ENCODE results near the gene PFDN2. TPM values are rescaled to one million over a fixed set of nuclear protein-coding genes. Genes with fewer than 3 reads are reported as not detected.

Gene PFDN2
- total and polyA plus RNA-seq, 10 of the 15 experiments (the other 5 are each of a cell fraction or from before 2014, with no cell fraction given), result 30.0 to 141 (median 80.5) TPM

DNA sequence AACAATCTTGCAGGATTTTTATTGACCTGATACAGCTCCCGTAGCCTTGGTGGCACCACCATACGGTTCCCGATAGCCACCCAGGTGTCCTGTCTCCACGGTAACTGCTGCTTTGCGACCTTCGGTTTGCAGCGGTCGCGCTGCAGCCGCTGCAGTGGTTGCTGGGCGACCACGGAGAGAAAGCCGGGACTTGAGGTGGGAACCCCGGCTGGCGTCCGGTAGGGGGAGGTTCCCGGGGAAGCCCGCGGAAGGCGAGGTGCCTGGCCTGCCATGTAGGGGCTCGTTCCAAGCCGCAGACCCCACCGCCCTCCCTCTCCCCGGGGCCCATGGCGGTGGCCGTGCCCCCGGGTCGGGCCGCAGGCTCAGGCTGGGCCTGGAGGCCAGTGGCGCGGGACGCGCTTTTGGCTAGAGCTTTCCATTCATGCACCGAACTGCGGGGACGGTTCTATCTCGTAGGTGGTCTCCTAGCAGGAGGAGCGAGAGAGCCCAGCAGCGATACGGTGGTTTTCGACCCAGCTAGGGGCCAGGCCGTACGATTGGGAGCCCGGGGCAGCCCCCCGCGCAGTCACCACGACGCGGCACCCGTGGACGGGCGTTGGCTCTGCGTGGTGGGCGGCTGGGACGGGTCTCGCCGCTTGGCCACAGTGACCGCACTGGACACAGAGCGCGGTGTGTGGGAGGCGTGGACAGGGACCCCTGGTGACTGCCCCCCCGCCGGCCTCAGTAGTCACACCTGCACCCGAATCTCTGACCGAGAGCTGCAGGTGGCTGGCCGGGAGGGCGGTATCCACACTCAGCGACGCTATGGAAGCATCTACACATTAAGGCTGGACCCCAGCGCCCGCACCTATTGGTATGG lies 19.4 kb downstream of the PFDN2 start, which contains the start of gene KLHDC9 (continued):
- TF ChIP-seq, protein P1, sequence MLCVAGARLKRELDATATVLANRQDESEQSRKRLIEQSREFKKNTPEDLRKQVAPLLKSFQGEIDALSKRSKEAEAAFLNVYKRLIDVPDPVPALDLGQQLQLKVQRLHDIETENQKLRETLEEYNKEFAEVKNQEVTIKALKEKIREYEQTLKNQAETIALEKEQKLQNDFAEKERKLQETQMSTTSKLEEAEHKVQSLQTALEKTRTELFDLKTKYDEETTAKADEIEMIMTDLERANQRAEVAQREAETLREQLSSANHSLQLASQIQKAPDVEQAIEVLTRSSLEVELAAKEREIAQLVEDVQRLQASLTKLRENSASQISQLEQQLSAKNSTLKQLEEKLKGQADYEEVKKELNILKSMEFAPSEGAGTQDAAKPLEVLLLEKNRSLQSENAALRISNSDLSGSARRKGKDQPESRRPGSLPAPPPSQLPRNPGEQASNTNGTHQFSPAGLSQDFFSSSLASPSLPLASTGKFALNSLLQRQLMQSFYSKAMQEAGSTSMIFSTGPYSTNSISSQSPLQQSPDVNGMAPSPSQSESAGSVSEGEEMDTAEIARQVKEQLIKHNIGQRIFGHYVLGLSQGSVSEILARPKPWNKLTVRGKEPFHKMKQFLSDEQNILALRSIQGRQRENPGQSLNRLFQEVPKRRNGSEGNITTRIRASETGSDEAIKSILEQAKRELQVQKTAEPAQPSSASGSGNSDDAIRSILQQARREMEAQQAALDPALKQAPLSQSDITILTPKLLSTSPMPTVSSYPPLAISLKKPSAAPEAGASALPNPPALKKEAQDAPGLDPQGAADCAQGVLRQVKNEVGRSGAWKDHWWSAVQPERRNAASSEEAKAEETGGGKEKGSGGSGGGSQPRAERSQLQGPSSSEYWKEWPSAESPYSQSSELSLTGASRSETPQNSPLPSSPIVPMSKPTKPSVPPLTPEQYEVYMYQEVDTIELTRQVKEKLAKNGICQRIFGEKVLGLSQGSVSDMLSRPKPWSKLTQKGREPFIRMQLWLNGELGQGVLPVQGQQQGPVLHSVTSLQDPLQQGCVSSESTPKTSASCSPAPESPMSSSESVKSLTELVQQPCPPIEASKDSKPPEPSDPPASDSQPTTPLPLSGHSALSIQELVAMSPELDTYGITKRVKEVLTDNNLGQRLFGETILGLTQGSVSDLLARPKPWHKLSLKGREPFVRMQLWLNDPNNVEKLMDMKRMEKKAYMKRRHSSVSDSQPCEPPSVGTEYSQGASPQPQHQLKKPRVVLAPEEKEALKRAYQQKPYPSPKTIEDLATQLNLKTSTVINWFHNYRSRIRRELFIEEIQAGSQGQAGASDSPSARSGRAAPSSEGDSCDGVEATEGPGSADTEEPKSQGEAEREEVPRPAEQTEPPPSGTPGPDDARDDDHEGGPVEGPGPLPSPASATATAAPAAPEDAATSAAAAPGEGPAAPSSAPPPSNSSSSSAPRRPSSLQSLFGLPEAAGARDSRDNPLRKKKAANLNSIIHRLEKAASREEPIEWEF (IDR thresholded peaks at IDR 0.05; ENCODE audit: insufficient replicate concordance, low read depth, low read length), result peak; percentile 80
- TF ChIP-seq RELA (IDR thresholded peaks at IDR 0.05; ENCODE audit: borderline replicate concordance, partially characterized antibody) (peak; percentile 56), BHLHE40 (IDR thresholded peaks at IDR 0.05; ENCODE audit: borderline replicate concordance in 1 of 2, low read depth in 2 of 2, low read length in 1 of 2) (peak; percentile 12 to 38; a peak in 2 of 4 replicates), BACH1 (IDR thresholded peaks at IDR 0.05; ENCODE audit: borderline replicate concordance) (peak; percentile 37; the same call in 1 of the 2 replicates), YY1 (IDR thresholded peaks at IDR 0.05; ENCODE audit: low read depth, low read length) (0 out of 2 replicates have a peak, but pooled peaks have one; percentile 6), POU2F2 (IDR thresholded peaks at IDR 0.05; ENCODE audit: borderline replicate concordance, low read depth, low read length) (peak; percentile 11; the same call in 1 of the 3 replicates), EGR1 (IDR thresholded peaks at IDR 0.05; ENCODE audit: borderline replicate concordance in 1 of 2, low read depth in 2 of 2, low read length in 2 of 2) (no peak), ASH2L (IDR thresholded peaks at IDR 0.05; ENCODE audit: borderline replicate concordance, low read depth) (no peak), PAX5 (IDR thresholded peaks at IDR 0.05; ENCODE audit: borderline replicate concordance, low read depth, low read length) (peak; percentile 57; the same call in 1 of the 2 replicates), SRF (IDR thresholded peaks at IDR 0.05; ENCODE audit: low read depth in 2 of 2, low read length in 2 of 2) (peak in 1 of 2 experiments; percentile 75; a peak in 1 of 4 replicates)
- TF ChIP-seq, protein P2, sequence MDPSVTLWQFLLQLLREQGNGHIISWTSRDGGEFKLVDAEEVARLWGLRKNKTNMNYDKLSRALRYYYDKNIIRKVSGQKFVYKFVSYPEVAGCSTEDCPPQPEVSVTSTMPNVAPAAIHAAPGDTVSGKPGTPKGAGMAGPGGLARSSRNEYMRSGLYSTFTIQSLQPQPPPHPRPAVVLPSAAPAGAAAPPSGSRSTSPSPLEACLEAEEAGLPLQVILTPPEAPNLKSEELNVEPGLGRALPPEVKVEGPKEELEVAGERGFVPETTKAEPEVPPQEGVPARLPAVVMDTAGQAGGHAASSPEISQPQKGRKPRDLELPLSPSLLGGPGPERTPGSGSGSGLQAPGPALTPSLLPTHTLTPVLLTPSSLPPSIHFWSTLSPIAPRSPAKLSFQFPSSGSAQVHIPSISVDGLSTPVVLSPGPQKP (IDR thresholded peaks at IDR 0.05; ENCODE audit: low read depth, low read length), result no peak; the same call in 1 of the 2 replicates
- TF ChIP-seq, protein P3, sequence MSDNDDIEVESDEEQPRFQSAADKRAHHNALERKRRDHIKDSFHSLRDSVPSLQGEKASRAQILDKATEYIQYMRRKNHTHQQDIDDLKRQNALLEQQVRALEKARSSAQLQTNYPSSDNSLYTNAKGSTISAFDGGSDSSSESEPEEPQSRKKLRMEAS (IDR thresholded peaks at IDR 0.05; ENCODE audit: low read depth, low read length), result peak; percentile 27; the same call in 1 of the 2 replicates
- TF ChIP-seq, protein P4, sequence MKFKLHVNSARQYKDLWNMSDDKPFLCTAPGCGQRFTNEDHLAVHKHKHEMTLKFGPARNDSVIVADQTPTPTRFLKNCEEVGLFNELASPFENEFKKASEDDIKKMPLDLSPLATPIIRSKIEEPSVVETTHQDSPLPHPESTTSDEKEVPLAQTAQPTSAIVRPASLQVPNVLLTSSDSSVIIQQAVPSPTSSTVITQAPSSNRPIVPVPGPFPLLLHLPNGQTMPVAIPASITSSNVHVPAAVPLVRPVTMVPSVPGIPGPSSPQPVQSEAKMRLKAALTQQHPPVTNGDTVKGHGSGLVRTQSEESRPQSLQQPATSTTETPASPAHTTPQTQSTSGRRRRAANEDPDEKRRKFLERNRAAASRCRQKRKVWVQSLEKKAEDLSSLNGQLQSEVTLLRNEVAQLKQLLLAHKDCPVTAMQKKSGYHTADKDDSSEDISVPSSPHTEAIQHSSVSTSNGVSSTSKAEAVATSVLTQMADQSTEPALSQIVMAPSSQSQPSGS (IDR thresholded peaks at IDR 0.05; ENCODE audit: low read length), result no peak
- TF ChIP-seq, protein P5, sequence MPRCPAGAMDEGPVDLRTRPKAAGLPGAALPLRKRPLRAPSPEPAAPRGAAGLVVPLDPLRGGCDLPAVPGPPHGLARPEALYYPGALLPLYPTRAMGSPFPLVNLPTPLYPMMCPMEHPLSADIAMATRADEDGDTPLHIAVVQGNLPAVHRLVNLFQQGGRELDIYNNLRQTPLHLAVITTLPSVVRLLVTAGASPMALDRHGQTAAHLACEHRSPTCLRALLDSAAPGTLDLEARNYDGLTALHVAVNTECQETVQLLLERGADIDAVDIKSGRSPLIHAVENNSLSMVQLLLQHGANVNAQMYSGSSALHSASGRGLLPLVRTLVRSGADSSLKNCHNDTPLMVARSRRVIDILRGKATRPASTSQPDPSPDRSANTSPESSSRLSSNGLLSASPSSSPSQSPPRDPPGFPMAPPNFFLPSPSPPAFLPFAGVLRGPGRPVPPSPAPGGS (IDR thresholded peaks at IDR 0.05; ENCODE audit: borderline replicate concordance, insufficient read depth, low read depth, low read length, poor library complexity, severe bottlenecking), result peak; percentile 59
- TF ChIP-seq, protein P6, sequence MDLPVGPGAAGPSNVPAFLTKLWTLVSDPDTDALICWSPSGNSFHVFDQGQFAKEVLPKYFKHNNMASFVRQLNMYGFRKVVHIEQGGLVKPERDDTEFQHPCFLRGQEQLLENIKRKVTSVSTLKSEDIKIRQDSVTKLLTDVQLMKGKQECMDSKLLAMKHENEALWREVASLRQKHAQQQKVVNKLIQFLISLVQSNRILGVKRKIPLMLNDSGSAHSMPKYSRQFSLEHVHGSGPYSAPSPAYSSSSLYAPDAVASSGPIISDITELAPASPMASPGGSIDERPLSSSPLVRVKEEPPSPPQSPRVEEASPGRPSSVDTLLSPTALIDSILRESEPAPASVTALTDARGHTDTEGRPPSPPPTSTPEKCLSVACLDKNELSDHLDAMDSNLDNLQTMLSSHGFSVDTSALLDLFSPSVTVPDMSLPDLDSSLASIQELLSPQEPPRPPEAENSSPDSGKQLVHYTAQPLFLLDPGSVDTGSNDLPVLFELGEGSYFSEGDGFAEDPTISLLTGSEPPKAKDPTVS (IDR thresholded peaks at IDR 0.05; ENCODE audit: low read depth, low read length), result peak; percentile 60; the same call in 1 of the 2 replicates
